Activated naive CD4-positive, alpha-beta T cell treated with anti-CD3 and anti-CD28 coated beads, Interleukin-2, amount 10 ng/mL, durations not matched to agents 7 days and 5 days (primary cell): ENCODE results near the gene ADAMTS15.
"Not testable (repeated sequence)": the region's sequence is repeated elsewhere in the genome, so short reads cannot be mapped to it uniquely, and the experiment has no call there.

Experiments
- CTCF ChIA-PET: fragments of 350-600 bp; sonication (Branson Sonifier 250); formaldehyde crosslinking; loops from one replicate; lab custom pipeline; 2021; ENCODE audit warnings: antibody characterized with exemption; lab: Charles Lee
- DNase-seq: peaks from one replicate; pipeline ENCODE4 v3.0.0-alpha.2; 2020
- H3K27ac Mint-ChIP-seq: one replicate; pipeline ENCODE4 v1.8.0; 2021; ENCODE audit warnings: mild to moderate bottlenecking, moderate library complexity, mixed read lengths
- H3K27me3 Mint-ChIP-seq: one replicate; pipeline ENCODE4 v1.8.0; 2021; ENCODE audit warnings: mild to moderate bottlenecking, mixed read lengths
- H3K36me3 Mint-ChIP-seq: one replicate; pipeline ENCODE4 v1.8.0; 2021; ENCODE audit warnings: mixed read lengths
- H3K4me1 Mint-ChIP-seq: one replicate; pipeline ENCODE4 v1.8.0; 2021; ENCODE audit warnings: mixed read lengths
- H3K4me3 Mint-ChIP-seq: one replicate; pipeline ENCODE4 v1.8.0; 2021; ENCODE audit warnings: mild to moderate bottlenecking, moderate library complexity, mixed read lengths
- H3K9me3 Mint-ChIP-seq: one replicate; pipeline ENCODE4 v1.8.0; 2021; ENCODE audit warnings: mixed read lengths

ADAMTS15 gene

GRCh38 chr11:130434521-130435223, 13.8 kb upstream of the ADAMTS15 start:
- Mint-ChIP-seq H3K36me3 (no peaks in the 10 kb centered on the region), H3K27ac (no peak overlapping the region), H3K27me3 (peaks cover 58% of the 10 kb centered on the region), H3K4me1 (peaks cover 24% of the 10 kb centered on the region), H3K4me3 (no peak overlapping the region), H3K9me3 (no peaks in the 10 kb centered on the region)
- CTCF ChIA-PET = interaction anchor here (0.6 to 10.3 kb wide), 19 partner anchors 10 to 467 kb away, joined by 3 to 270 read pairs (median 4); no protein-coding TSS in a partner anchor
- DNase-seq = peak; percentile 79

DNA sequence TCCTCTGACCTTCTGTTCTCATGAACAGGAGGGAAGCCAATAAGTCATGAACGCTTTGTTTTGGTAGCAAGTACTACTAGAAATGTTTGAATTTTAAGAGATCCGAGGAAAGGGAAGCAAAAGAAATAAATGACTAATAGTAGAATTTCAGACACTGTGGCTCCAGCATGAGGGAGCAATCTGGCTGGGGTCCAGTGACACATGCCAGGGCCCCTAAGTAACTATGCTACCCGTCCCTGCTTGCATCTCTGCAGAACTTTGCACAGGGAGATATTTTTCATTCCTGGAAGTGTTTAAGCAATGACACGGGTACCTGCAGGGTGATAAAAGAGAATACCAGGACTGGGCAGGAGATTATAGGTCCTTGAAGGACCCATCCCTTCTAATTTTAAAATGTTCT, 12.8 kb upstream of the ADAMTS15 start:
- CTCF ChIA-PET = interaction anchor here (1.0 to 10.3 kb wide), 11 partner anchors 11 to 455 kb away, joined by 3 to 270 read pairs (median 5); no protein-coding TSS in a partner anchor
- Mint-ChIP-seq H3K36me3 (no peaks in the 10 kb centered on the region), H3K27ac (no peak overlapping the region), H3K9me3 (no peaks in the 10 kb centered on the region), H3K4me3 (peak overlapping the region; percentile 8), H3K27me3 (peaks cover 48% of the 10 kb centered on the region), H3K4me1 (peaks cover 26% of the 10 kb centered on the region)
- DNase-seq = no peak

GRCh38 chr11:130436171-130436570, 12.3 kb upstream of the ADAMTS15 start:
- Mint-ChIP-seq H3K4me3 (no peak overlapping the region), H3K9me3 (peaks cover under 1% of the 10 kb centered on the region), H3K27me3 (peaks cover 45% of the 10 kb centered on the region), H3K36me3 (no peaks in the 10 kb centered on the region), H3K4me1 (peaks cover 26% of the 10 kb centered on the region), H3K27ac (no peak overlapping the region)
- CTCF ChIA-PET = interaction anchor here (1.7 to 10.3 kb wide), 3 partner anchors 199 to 425 kb away, joined by 5 to 270 read pairs (median 12); no protein-coding TSS in a partner anchor
- DNase-seq = no peak

DNA sequence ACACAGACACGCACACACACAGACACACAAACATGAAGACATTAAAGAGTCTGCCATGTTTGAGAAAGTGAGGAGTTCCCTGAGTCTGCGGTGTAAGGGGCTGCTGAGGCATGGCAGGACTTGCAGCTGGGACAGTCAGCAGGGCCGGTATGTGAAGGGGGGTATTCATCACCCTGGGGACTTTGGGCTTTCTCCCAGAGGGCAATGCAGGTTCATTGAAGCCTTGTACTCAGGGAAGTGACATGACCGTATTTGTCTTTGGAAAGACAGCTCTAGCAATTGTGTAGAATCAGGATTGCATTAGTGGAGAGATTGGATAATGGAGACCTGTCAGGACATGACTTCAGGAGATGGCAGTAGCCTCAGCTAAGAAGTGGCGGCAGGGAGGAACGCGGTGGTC, 10.6 kb upstream of the ADAMTS15 start:
- H3K27me3 Mint-ChIP-seq = peaks cover 49% of the 10 kb centered on the region
- peaks cover 26% of the 10 kb centered on the region for H3K4me1 Mint-ChIP-seq
- no peak overlapping the region for H3K27ac Mint-ChIP-seq
- DNase-seq = no peak
- no peak overlapping the region for H3K4me3 Mint-ChIP-seq
- CTCF ChIA-PET = interaction anchor here (1.0 to 10.3 kb wide), 3 partner anchors 194 to 423 kb away, joined by 3 to 270 read pairs (median 3); no protein-coding TSS in a partner anchor
- H3K36me3 Mint-ChIP-seq = no peaks in the 10 kb centered on the region
- H3K9me3 Mint-ChIP-seq = peaks cover 3% of the 10 kb centered on the region

GRCh38 chr11:130438401-130439159, 9.9 kb upstream of the ADAMTS15 start:
- not testable (repeated sequence) for H3K27ac Mint-ChIP-seq, H3K9me3 Mint-ChIP-seq, H3K4me3 Mint-ChIP-seq, DNase-seq, H3K36me3 Mint-ChIP-seq
- Mint-ChIP-seq H3K4me1 (peaks cover 26% of the 10 kb centered on the region), H3K27me3 (peaks cover 47% of the 10 kb centered on the region)
- CTCF ChIA-PET = interaction anchor here (2.1 to 10.3 kb wide), 2 partner anchors 422 to 423 kb away, joined by 6 to 270 read pairs; no protein-coding TSS in a partner anchor

DNA sequence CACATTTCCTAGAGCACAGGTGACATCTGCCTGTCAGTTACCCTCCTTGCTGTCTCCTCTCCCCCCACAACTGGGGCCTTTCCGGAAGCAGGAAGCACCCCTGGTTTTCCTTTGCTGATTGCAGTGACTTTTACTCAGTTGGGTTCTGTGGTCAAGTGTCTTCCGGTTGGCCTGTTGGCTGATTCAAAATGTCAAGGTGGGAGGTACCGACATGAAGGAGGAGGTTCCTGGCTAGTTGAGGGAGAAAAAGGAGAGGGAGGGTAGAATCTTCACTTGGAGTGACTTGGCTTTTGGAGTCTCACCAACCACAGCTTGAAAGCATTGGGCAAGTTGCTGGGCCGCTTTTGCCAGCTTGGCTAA, 9.3 kb upstream of the ADAMTS15 start:
- H3K27me3 Mint-ChIP-seq = peaks cover 49% of the 10 kb centered on the region
- peaks cover 26% of the 10 kb centered on the region for H3K4me1 Mint-ChIP-seq
- no peak overlapping the region for H3K4me3 Mint-ChIP-seq
- CTCF ChIA-PET = interaction anchor here (2.1 kb wide), 1 partner anchor 423 kb away, joined by 6 read pairs; no protein-coding TSS in a partner anchor
- peaks cover 3% of the 10 kb centered on the region for H3K9me3 Mint-ChIP-seq
- no peaks in the 10 kb centered on the region for H3K36me3 Mint-ChIP-seq
- peak; percentile 59 for DNase-seq
- no peak overlapping the region for H3K27ac Mint-ChIP-seq

- Mint-ChIP-seq H3K36me3 (no peaks in the 10 kb centered on the region), H3K4me1 (peaks cover 26% of the 10 kb centered on the region), H3K27ac (no peak overlapping the region), H3K9me3 (peaks cover 3% of the 10 kb centered on the region), H3K4me3 (no peak overlapping the region), H3K27me3 (peaks cover 56% of the 10 kb centered on the region)
- CTCF ChIA-PET = interaction anchor here (2.1 kb wide), 1 partner anchor 422 kb away, joined by 6 read pairs; no protein-coding TSS in a partner anchor
- DNase-seq = no peak
These were observed 8.6 kb upstream of the ADAMTS15 start for GRCh38 chr11:130439876-130440275.

DNA sequence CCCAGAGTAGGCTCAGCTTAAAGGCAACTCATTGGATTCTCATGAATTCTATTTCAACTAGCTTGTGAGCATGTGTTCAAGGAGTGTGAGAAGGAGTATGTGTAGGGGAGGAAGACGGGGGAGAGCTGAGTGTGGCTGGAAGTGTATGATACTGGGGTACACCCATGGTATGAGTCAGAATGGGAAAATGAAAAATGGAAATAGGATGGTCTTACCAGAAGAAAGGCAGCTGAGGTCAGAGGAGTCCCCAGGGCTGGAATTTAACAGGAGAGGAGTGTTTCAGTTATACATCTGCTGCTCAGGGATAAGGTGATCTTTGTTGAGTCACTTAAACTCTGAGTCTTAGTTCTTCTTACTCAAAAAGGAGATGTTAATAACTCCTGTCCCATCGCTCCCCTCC, 6.7 kb upstream of the ADAMTS15 start:
- Mint-ChIP-seq H3K36me3 (no peaks in the 10 kb centered on the region), H3K4me3 (no peak overlapping the region), H3K4me1 (peaks cover 25% of the 10 kb centered on the region), H3K27ac (no peak overlapping the region), H3K9me3 (peaks cover 3% of the 10 kb centered on the region), H3K27me3 (peaks cover 57% of the 10 kb centered on the region)
- no peak for DNase-seq
- CTCF ChIA-PET = interaction anchor here (0.6 to 5.3 kb wide), 5 partner anchors 9 to 421 kb away, joined by 3 to 28 read pairs (median 4); no protein-coding TSS in a partner anchor

GRCh38 chr11:130442737-130443136, 5.7 kb upstream of the ADAMTS15 start:
- Mint-ChIP-seq H3K27ac (no peak overlapping the region), H3K9me3 (peaks cover 3% of the 10 kb centered on the region), H3K4me3 (no peak overlapping the region), H3K36me3 (no peaks in the 10 kb centered on the region), H3K4me1 (peaks cover 21% of the 10 kb centered on the region), H3K27me3 (peaks cover 60% of the 10 kb centered on the region)
- DNase-seq = no peak
- CTCF ChIA-PET = interaction anchor here (1.0 to 5.3 kb wide), 3 partner anchors 8 to 420 kb away, joined by 3 to 28 read pairs (median 6); no protein-coding TSS in a partner anchor

GRCh38 chr11:130445788-130446187, 2.7 kb upstream of the ADAMTS15 start:
- Mint-ChIP-seq H3K4me3 (no peak overlapping the region), H3K4me1 (peaks cover 9% of the 10 kb centered on the region), H3K36me3 (no peaks in the 10 kb centered on the region), H3K9me3 (peaks cover 3% of the 10 kb centered on the region), H3K27ac (no peak overlapping the region), H3K27me3 (peaks cover 75% of the 10 kb centered on the region)
- no peak for DNase-seq
- CTCF ChIA-PET = interaction anchor here (0.9 to 5.3 kb wide), 3 partner anchors 383 to 416 kb away, joined by 3 to 28 read pairs (median 3); no protein-coding TSS in a partner anchor

GRCh38 chr11:130448039-130448415, 418 bp upstream of the ADAMTS15 start:
- H3K4me3 Mint-ChIP-seq = peak overlapping the region; percentile 68
- peaks cover 9% of the 10 kb centered on the region for H3K4me1 Mint-ChIP-seq
- CTCF ChIA-PET = interaction anchor here (1.0 kb wide), 2 partner anchors 13 to 447 kb away, joined by 3 read pairs; no protein-coding TSS in a partner anchor
- no peaks in the 10 kb centered on the region for H3K9me3 Mint-ChIP-seq
- no peak for DNase-seq
- peaks cover 85% of the 10 kb centered on the region for H3K27me3 Mint-ChIP-seq
- H3K27ac Mint-ChIP-seq = no peak overlapping the region
- H3K36me3 Mint-ChIP-seq = no peaks in the 10 kb centered on the region

DNA sequence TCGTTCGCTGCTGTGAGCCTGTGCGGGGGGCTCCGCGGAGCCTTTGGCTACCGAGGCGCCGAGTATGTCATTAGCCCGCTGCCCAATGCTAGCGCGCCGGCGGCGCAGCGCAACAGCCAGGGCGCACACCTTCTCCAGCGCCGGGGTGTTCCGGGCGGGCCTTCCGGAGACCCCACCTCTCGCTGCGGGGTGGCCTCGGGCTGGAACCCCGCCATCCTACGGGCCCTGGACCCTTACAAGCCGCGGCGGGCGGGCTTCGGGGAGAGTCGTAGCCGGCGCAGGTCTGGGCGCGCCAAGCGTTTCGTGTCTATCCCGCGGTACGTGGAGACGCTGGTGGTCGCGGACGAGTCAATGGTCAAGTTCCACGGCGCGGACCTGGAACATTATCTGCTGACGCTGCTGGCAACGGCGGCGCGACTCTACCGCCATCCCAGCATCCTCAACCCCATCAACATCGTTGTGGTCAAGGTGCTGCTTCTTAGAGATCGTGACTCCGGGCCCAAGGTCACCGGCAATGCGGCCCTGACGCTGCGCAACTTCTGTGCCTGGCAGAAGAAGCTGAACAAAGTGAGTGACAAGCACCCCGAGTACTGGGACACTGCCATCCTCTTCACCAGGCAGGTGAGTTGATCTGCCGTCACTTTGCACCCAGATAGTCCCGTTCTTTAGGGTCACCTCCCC, 1.0 kb downstream of the ADAMTS15 start:
- no peak overlapping the region for H3K27ac Mint-ChIP-seq
- H3K36me3 Mint-ChIP-seq = no peaks in the 10 kb centered on the region
- CTCF ChIA-PET = no interaction called here
- H3K9me3 Mint-ChIP-seq = no peaks in the 10 kb centered on the region
- H3K27me3 Mint-ChIP-seq = peaks cover 90% of the 10 kb centered on the region
- DNase-seq = no peak
- peak overlapping the region; percentile 40 for H3K4me3 Mint-ChIP-seq
- H3K4me1 Mint-ChIP-seq = peaks cover 9% of the 10 kb centered on the region

DNA sequence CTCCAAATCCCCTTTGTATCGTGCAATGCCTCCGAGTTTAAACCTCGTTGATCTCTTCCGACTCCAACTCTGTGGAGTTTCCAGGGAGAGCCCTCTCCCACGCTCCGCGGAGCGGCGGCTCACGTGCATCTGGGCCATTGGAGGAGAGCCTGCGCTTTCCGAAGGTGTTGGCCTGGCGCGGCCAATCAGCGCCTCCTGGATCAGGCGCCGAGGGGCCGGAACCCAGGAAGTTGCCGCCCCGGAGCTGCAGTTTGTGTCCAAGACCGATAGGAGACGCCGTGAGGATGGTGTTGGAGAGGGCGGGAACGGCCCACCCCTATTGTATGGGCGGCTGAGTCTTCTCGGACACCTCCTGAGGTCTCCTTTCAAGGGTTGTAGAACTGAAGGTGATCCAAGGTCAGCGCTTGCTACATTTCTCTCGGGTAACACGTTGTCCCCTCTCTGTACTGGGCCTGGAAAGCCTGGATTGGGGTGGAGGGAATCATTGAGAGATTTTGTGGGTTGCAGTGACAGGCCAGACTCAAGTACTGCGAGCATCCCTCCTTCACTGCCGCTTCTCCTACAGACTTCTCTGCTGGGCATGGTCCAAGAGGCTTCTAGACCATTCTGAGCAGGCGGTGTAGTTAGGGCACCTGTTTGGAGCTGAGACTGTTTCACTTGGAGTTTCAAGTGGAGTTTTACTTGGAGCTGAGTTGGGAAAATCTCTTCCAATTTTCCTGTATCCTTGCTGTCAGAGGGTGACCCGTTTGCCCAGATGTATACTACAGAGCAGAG, 1.7 kb downstream of the ADAMTS15 start:
- no peaks in the 10 kb centered on the region for H3K36me3 Mint-ChIP-seq
- H3K27me3 Mint-ChIP-seq = peaks cover 88% of the 10 kb centered on the region
- DNase-seq = no peak
- peaks cover 9% of the 10 kb centered on the region for H3K4me1 Mint-ChIP-seq
- no peak overlapping the region for H3K27ac Mint-ChIP-seq
- CTCF ChIA-PET = interaction anchor here (0.9 kb wide), 1 partner anchor 8 kb away, joined by 6 read pairs; no protein-coding TSS in a partner anchor
- no peaks in the 10 kb centered on the region for H3K9me3 Mint-ChIP-seq
- H3K4me3 Mint-ChIP-seq = peak overlapping the region; percentile 46
